Measurements from ENCODE around the gene GPR155.

GPR155 gene

GRCh38 chr2:174482854-174483253 is 4.0 kb downstream of the GPR155 start:
- no peak overlapping the region for H3K4me3 ChIP-seq (ENCODE audit: low read depth, low read length)
- TF ChIP-seq, protein P1, sequence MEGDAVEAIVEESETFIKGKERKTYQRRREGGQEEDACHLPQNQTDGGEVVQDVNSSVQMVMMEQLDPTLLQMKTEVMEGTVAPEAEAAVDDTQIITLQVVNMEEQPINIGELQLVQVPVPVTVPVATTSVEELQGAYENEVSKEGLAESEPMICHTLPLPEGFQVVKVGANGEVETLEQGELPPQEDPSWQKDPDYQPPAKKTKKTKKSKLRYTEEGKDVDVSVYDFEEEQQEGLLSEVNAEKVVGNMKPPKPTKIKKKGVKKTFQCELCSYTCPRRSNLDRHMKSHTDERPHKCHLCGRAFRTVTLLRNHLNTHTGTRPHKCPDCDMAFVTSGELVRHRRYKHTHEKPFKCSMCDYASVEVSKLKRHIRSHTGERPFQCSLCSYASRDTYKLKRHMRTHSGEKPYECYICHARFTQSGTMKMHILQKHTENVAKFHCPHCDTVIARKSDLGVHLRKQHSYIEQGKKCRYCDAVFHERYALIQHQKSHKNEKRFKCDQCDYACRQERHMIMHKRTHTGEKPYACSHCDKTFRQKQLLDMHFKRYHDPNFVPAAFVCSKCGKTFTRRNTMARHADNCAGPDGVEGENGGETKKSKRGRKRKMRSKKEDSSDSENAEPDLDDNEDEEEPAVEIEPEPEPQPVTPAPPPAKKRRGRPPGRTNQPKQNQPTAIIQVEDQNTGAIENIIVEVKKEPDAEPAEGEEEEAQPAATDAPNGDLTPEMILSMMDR (IDR thresholded peaks at IDR 0.05; ENCODE audit: borderline replicate concordance, insufficient read depth, low read depth, low read length), result no peak

DNA sequence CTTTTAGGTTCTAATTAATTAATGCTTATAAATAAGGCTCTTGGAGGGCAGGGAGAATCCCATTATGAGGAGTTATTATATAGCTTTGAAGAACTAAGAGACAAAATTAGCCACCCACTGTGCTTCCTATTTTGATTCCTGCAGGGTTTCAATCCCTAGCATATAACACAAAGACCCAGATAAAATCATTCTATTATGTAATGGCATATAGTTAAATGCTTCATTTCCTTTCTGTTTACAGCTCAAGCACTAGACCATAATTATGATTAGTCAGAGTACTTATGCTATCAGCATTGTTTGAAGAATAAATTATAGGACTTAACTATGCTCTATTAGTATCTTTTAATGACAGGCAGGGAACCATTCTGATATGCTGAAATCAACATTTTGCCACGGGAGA is 9.1 kb downstream of the GPR155 start:
- H3K4me3 ChIP-seq (ENCODE audit: low read depth, low read length), result no peak overlapping the region
- TF ChIP-seq, protein P1 (IDR thresholded peaks at IDR 0.05; ENCODE audit: borderline replicate concordance, insufficient read depth, low read depth, low read length), result no peak

DNA sequence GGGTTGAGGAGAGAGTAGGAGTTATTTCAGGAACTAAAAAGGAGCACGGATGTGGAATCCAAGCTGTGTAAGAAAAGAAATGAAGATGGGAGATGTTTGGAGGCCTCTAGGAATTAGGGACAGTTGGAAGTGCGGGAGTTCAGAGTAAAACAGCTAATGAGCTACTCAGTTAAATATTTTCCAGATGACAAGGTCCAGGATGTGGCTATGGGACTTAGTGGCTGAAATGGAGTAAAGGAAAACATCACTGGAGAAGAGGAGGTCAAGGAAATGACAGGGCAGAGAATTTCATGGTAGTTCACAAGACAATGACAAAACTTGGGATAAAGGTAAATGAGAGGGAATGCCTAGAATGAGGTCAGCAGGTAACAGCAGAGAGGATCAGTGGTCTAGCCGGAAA is 13.0 kb downstream of the GPR155 start:
- TF ChIP-seq, protein P1 (IDR thresholded peaks at IDR 0.05; ENCODE audit: borderline replicate concordance, insufficient read depth, low read depth, low read length), result no peak

GRCh38 chr2:174465327-174465726 is 21.5 kb downstream of the GPR155 start:
- no peak overlapping the region for H3K4me3 ChIP-seq (ENCODE audit: low read depth, low read length)
- TF ChIP-seq, protein P1 (IDR thresholded peaks at IDR 0.05; ENCODE audit: borderline replicate concordance, insufficient read depth, low read depth, low read length), result no peak

More for the DNA sequence above, 13.0 kb downstream of the GPR155 start:
- no peak overlapping the region for H3K4me3 ChIP-seq (ENCODE audit: low read depth, low read length)

GRCh38 chr2:174461221-174461620 is 25.6 kb downstream of the GPR155 start:
- TF ChIP-seq, protein P1 (IDR thresholded peaks at IDR 0.05; ENCODE audit: borderline replicate concordance, insufficient read depth, low read depth, low read length), result no peak
- H3K4me3 ChIP-seq (ENCODE audit: low read depth, low read length), result no peak overlapping the region

DNA sequence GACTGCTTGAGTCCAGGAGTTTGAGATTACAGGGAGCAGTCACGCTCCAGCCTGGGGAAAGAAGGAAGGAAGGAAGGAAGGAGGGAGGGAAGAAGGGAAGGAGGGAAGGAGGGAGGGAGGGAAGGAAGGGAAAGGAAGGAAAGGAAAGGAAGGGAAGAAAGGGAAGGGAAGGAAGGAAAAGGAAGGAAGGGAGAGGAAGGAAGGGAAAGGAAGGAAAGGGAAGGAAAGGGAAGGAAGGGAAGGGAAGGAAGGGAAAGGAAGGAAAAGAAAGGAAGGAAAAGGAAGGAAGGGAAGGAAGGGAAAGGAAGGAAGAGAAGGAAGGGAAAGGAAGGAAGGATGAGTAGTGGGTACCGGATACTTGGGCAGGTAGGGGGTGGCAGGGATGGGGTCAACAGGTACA is 32.3 kb downstream of the GPR155 start:
- no peak overlapping the region for H3K4me3 ChIP-seq (ENCODE audit: low read depth, low read length)
- TF ChIP-seq, protein P1 (IDR thresholded peaks at IDR 0.05; ENCODE audit: borderline replicate concordance, insufficient read depth, low read depth, low read length), result no peak

- no peak overlapping the region for H3K4me3 ChIP-seq (ENCODE audit: low read depth, low read length)
- TF ChIP-seq, protein P1 (IDR thresholded peaks at IDR 0.05; ENCODE audit: borderline replicate concordance, insufficient read depth, low read depth, low read length), result no peak
Measured at GRCh38 chr2:174450021-174450816, 36.6 kb downstream of the GPR155 start.
